H9 (cell line): ENCODE measurements around the gene DMXL1. TPM values are rescaled to one million over a fixed set of nuclear protein-coding genes. Genes with fewer than 3 reads are reported as not detected.

ENCODE experiments used
- DNase-seq: peaks from one replicate; pipeline ENCODE4 v3.0.0-alpha.2; 2017
- H2AFZ ChIP-seq: one replicate; pipeline ENCODE4 v1.6.1; 2013; ENCODE audit warnings: mild to moderate bottlenecking, low read length, control low read depth, moderate library complexity
- H2AK5ac ChIP-seq: 2 replicates; pipeline ENCODE4 v1.6.1; 2013; ENCODE audit warnings: low read length, control low read depth, mixed read lengths; ENCODE audit not compliant: insufficient read length
- H2BK120ac ChIP-seq: one replicate; pipeline ENCODE4 v1.6.1; 2013; ENCODE audit warnings: low read depth, mild to moderate bottlenecking, low read length, control low read depth, inconsistent platforms; ENCODE audit not compliant: poor library complexity, severe bottlenecking
- H2BK12ac ChIP-seq: 2 replicates; pipeline ENCODE4 v1.6.1; 2013; ENCODE audit warnings: low read length, control low read depth, mixed read lengths, low read depth; ENCODE audit not compliant: insufficient read length
- H2BK15ac ChIP-seq: 2 replicates; pipeline ENCODE4 v1.6.1; 2013; ENCODE audit warnings: low read depth, low read length, control low read depth
- H2BK20ac ChIP-seq: one replicate; pipeline ENCODE4 v1.6.1; 2013; ENCODE audit warnings: low read depth, mild to moderate bottlenecking, low read length, control low read depth, inconsistent platforms; ENCODE audit not compliant: poor library complexity, severe bottlenecking
- H2BK5ac ChIP-seq: 2 replicates; pipeline ENCODE4 v1.6.1; 2013; ENCODE audit warnings: low read length, control low read depth, mixed read lengths; ENCODE audit not compliant: insufficient read length
- H3K14ac ChIP-seq: 2 replicates; pipeline ENCODE4 v1.6.1; 2013; ENCODE audit warnings: low read length, control low read depth; ENCODE audit not compliant: insufficient read depth
- H3K18ac ChIP-seq: 2 replicates; pipeline ENCODE4 v1.6.1; 2013; ENCODE audit warnings: low read depth, mild to moderate bottlenecking, mixed read lengths, low read length, control low read depth; ENCODE audit not compliant: insufficient read length
- H3K23ac ChIP-seq: 2 replicates; pipeline ENCODE4 v1.6.1; 2013; ENCODE audit warnings: low read length, control low read depth, mixed read lengths, low read depth; ENCODE audit not compliant: insufficient read length
- H3K23me2 ChIP-seq: 2 replicates; pipeline ENCODE4 v1.6.1; 2013; ENCODE audit warnings: low read depth, mild to moderate bottlenecking, mixed read lengths, low read length, control low read depth; ENCODE audit not compliant: insufficient read length, poor library complexity, severe bottlenecking
- H3K27ac ChIP-seq: 2 replicates; pipeline ENCODE4 v1.5.1; 2013; ENCODE audit warnings: low read length, control low read depth, mixed read lengths, low read depth; ENCODE audit not compliant: insufficient read length
- H3K27me3 ChIP-seq: 2 replicates; pipeline ENCODE4 v1.6.1; 2013; ENCODE audit warnings: low read length, control low read depth, inconsistent platforms; ENCODE audit not compliant: insufficient read depth
- H3K4ac ChIP-seq: 2 replicates; pipeline ENCODE4 v1.6.1; 2013; ENCODE audit warnings: low read depth, mild to moderate bottlenecking, control low read depth, inconsistent platforms, low read length, moderate library complexity
- H3K4me1 ChIP-seq: 2 replicates; pipeline ENCODE4 v1.6.1; 2013; ENCODE audit warnings: low read length, control low read depth, inconsistent platforms; ENCODE audit not compliant: insufficient read depth
- H3K4me2 ChIP-seq: 2 replicates; pipeline ENCODE4 v1.6.1; 2013; ENCODE audit warnings: low read length, control low read depth, mixed read lengths; ENCODE audit not compliant: insufficient read length, insufficient read depth
- H3K56ac ChIP-seq: 2 replicates; pipeline ENCODE4 v1.6.1; 2013; ENCODE audit warnings: low read depth, mild to moderate bottlenecking, mixed read lengths, low read length, control low read depth; ENCODE audit not compliant: insufficient read length
- H3K79me1 ChIP-seq: 2 replicates; pipeline ENCODE4 v1.6.1; 2013; ENCODE audit warnings: low read depth, mild to moderate bottlenecking, moderate library complexity, low read length, control low read depth, inconsistent platforms; ENCODE audit not compliant: insufficient read depth, poor library complexity, severe bottlenecking
- H3K79me2 ChIP-seq: 2 replicates; pipeline ENCODE4 v1.6.1; 2013; ENCODE audit warnings: low read length, control low read depth, inconsistent platforms; ENCODE audit not compliant: insufficient read depth
- H3K9ac ChIP-seq: 2 replicates; pipeline ENCODE4 v1.6.1; 2013; ENCODE audit warnings: low read length, control low read depth, mixed read lengths; ENCODE audit not compliant: insufficient read length; ENCODE audit errors: extremely low read depth
- H3K9me3 ChIP-seq: one replicate; pipeline ENCODE4 v1.6.1; 2013; ENCODE audit warnings: low read depth, low read length, inconsistent platforms; ENCODE audit not compliant: control insufficient read depth
- H3T11ph ChIP-seq: one replicate; pipeline ENCODE4 v1.6.1; 2013; ENCODE audit warnings: mild to moderate bottlenecking, low read length, control low read depth, inconsistent platforms
- H4K20me1 ChIP-seq: one replicate; pipeline ENCODE4 v1.6.1; 2013; ENCODE audit not compliant: control insufficient read depth, insufficient read length, insufficient read depth
- H4K5ac ChIP-seq: 2 replicates; pipeline ENCODE4 v1.6.1; 2013; ENCODE audit warnings: low read depth, mild to moderate bottlenecking, mixed read lengths, low read length, control low read depth; ENCODE audit not compliant: insufficient read length
- H4K8ac ChIP-seq: replicated peaks from 2 replicates; pipeline ENCODE4 v1.6.1; 2013; ENCODE audit warnings: low read length, control low read depth, mixed read lengths, low read depth; ENCODE audit not compliant: insufficient read length
- H4K91ac ChIP-seq: 2 replicates; pipeline ENCODE4 v1.6.1; 2013; ENCODE audit warnings: low read depth, mild to moderate bottlenecking, moderate library complexity, mixed read lengths, low read length, control low read depth; ENCODE audit not compliant: insufficient read length
- H3K27ac Mint-ChIP-seq, 3 experiments: 2 replicates in 2 of 3; 3 replicates in 1 of 3; pipeline ENCODE4 v1.8.0; 2020 to 2021; ENCODE audit warnings: mixed read lengths in 3 of 3, mild to moderate bottlenecking in 1 of 3, moderate library complexity in 1 of 3
- H3K27me3 Mint-ChIP-seq: 2 replicates; pipeline ENCODE4 v1.8.0; 2021; ENCODE audit warnings: low read depth, mild to moderate bottlenecking, moderate library complexity, mixed read lengths
- H3K36me3 Mint-ChIP-seq, 3 experiments: 2 replicates in 2 of 3; 3 replicates in 1 of 3; pipeline ENCODE4 v1.8.0; 2020 to 2021; ENCODE audit warnings: low read depth in 3 of 3, mixed read lengths in 3 of 3; ENCODE audit not compliant: insufficient read depth in 1 of 3
- H3K4me1 Mint-ChIP-seq, 2 experiments: 2 replicates each; pipeline ENCODE4 v1.8.0; 2020; ENCODE audit warnings: mixed read lengths in 2 of 2
- H3K4me3 Mint-ChIP-seq, 2 experiments: 2 replicates in 1 of 2; 3 replicates in 1 of 2; pipeline ENCODE4 v1.8.0; 2020 to 2021; ENCODE audit warnings: mild to moderate bottlenecking in 2 of 2, mixed read lengths in 2 of 2, moderate library complexity in 1 of 2
- H3K9me3 Mint-ChIP-seq, 2 experiments: 2 replicates in 1 of 2; 3 replicates in 1 of 2; pipeline ENCODE4 v1.8.0; 2020; ENCODE audit warnings: mild to moderate bottlenecking in 2 of 2, mixed read lengths in 2 of 2, moderate library complexity in 1 of 2
- CTCF ChIP-seq: fragments of 200-600 bp; sonication (generic); conservative IDR thresholded peaks from 3 replicates; pipeline ENCODE4 v1.8.0; 2021; ENCODE audit warnings: antibody characterized with exemption, mild to moderate bottlenecking
- WGBS: extraction: QIAGEN DNeasy Blood & Tissue Kit; methylation state at CpG from one replicate; pipeline ENCODE4 v1.1.7; 2013; ENCODE audit warnings: missing lambda C conversion rate, low lambda C conversion rate, mixed read lengths; ENCODE audit not compliant: insufficient read length; ENCODE audit errors: extremely low coverage; 5-methylcytosine and 5-hydroxymethylcytosine counted together
- total RNA-seq: library from RNA; stranded (reverse); gene quantifications from 2 replicates; pipeline ENCODE4 v1.2.1, GENCODE V29; 2021

The DMXL1 gene
- total RNA-seq, 1 experiment from 2014 or later: 63.5 TPM

DNA sequence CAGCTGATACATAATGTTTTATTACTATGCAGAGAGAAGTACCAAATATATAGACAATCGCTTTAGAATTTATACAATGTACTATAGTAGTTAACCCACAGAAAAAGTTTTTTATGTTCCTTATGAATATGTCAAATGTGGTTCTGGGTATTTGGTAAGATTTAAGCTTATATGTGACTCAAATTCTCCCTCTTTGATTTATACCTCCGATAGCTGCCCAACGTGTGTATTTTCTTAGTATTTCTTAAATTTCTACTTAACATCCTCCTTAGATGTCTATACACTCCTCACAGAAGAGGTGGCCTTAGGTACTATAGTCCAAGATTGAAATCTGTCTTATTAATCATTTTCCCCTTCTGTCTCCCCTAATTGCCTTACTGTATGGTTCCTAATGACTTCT is 146.3 kb downstream of the DMXL1 start:
- WGBS: no CpG with 5 or more reads among the region's 3 CpGs
- no peak for TF ChIP-seq CTCF
- H3K18ac ChIP-seq: no peak overlapping the region
- no peak overlapping the region for H2BK12ac ChIP-seq
- H4K91ac ChIP-seq: no peak overlapping the region
- Mint-ChIP-seq H3K27ac (no peak overlapping the region), H3K4me1 (no peaks in the 10 kb centered on the region), H3K4me3 (no peak overlapping the region), H3K9me3 (no peaks in the 10 kb centered on the region), H3K36me3 (peaks cover 2 to 11% (median 5%) of the 10 kb centered on the region in 3 experiments; a peak in 5 of 7 replicates), H3K27me3 (no peaks in the 10 kb centered on the region)
- no peak overlapping the region for H3K9ac ChIP-seq
- no peak overlapping the region for H2AK5ac ChIP-seq
- H4K5ac ChIP-seq: no peak overlapping the region
- no peaks in the 10 kb centered on the region for H3K23me2 ChIP-seq
- no peak overlapping the region for H3K14ac ChIP-seq
- no peaks in the 10 kb centered on the region for H3K4me1 ChIP-seq
- no peak overlapping the region for H3K4ac ChIP-seq
- no peak overlapping the region for H3K56ac ChIP-seq
- DNase-seq: no peak
- H2BK20ac ChIP-seq: no peak overlapping the region
- no peak overlapping the region for H4K8ac ChIP-seq
- no peak overlapping the region for H3K27ac ChIP-seq
- H2BK15ac ChIP-seq: no peak overlapping the region
- no peak overlapping the region for H3K23ac ChIP-seq
- H3K79me1 ChIP-seq: no peaks in the 10 kb centered on the region
- no peaks in the 10 kb centered on the region for H4K20me1 ChIP-seq
- H3K4me2 ChIP-seq: no peak overlapping the region
- no peak overlapping the region for H3T11ph ChIP-seq
- no peak overlapping the region for H2BK120ac ChIP-seq
- H2BK5ac ChIP-seq: no peak overlapping the region
- H2AFZ ChIP-seq: no peak overlapping the region
- H3K9me3 ChIP-seq: no peaks in the 10 kb centered on the region
- H3K79me2 ChIP-seq: no peaks in the 10 kb centered on the region
- no peaks in the 10 kb centered on the region for H3K27me3 ChIP-seq
